Activated naive CD4-positive, alpha-beta T cell treated with anti-CD3 and anti-CD28 coated beads, Interleukin-2, amount 50 U/mL, for 16 hours (primary cell): ENCODE data around the gene MRPL28.
"Not testable (repeated sequence)": the region's sequence is repeated elsewhere in the genome, so short reads cannot be mapped to it uniquely, and the experiment has no call there.

ENCODE experiments used
- DNase-seq: peaks from one replicate; pipeline ENCODE4 v3.0.0-alpha.2; 2020

The MRPL28 gene

DNA sequence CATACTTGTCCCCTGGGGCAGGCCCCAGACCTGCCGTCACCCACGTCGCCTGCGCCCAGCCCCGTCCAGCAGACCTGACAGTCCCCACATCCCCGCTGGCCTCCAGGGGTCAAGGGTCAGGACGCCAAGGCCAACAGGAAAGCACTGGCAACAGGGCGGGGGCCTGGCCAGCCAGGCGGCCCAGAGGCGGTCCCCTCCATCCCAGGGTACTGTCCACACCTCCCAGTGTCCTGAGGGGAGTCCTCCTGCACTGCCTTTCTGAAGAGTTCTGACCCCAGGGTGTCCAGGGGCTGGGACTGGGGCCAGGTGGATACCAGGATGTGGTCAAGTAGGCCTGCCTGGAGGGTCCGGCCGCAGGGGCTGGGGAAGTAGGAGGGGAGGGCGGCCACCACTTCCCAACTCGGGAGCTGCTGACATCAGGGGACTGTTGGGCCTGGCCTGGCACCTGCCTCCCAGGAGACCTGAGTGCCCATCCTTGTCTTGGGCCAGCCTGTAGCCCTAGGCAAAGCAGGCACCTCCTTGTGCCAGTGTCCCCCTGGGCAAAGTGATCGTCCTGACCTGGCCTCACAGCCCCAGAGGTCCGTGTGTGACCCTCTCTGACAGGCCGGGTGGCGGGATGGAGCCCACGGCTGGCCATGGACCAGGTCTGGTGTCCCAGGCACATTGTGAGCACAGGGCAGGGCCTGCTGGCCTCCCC, 11.1 kb downstream of the MRPL28 start:
- DNase-seq = no peak

DNA sequence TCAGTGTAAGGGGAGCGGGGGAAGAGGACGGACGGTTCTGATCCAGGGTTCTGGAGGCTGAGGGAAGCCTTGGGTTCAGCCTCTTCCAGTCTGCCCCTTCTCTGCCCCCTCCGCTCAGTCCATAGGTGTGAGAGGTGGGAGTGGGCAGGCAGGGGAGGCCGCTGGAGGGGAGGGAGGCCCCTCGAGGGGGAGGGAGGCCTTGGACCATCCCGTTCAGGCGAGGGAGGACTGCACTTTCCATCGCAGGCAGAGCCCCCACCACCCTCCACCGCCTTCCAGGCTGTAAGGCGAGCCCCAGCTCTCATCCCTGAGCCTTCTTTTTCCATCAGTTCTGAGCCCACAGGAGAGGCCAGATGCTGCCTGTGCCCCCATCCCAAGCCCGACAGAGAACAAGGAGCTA, 13.6 kb downstream of the MRPL28 start:
- DNase-seq = no peak

DNA sequence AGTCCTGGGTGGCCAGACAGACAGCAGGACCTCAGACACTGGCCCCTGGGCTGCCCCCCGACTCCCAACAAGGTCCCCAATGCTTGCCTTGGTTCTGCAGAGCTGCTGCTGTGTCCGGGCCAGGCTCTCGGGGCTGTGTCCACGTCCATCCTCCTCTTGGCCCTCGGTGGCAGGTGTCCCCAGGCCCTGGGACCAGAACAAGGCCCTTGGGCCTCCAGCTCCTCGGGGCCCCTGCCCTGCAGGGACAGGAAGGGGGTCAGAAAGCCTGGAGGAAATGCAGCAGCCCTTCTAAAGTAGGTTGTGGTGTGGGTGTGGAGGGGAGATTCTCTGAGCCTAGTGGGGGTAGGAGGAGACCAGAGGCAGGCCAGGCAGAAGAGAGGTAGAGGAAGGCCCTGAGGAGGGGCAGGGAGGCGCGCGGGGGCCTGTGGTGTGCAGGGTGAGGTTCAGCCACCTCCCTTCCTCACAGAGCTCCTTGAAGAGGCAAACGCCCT, 15.3 kb downstream of the MRPL28 start:
- DNase-seq = no peak

DNA sequence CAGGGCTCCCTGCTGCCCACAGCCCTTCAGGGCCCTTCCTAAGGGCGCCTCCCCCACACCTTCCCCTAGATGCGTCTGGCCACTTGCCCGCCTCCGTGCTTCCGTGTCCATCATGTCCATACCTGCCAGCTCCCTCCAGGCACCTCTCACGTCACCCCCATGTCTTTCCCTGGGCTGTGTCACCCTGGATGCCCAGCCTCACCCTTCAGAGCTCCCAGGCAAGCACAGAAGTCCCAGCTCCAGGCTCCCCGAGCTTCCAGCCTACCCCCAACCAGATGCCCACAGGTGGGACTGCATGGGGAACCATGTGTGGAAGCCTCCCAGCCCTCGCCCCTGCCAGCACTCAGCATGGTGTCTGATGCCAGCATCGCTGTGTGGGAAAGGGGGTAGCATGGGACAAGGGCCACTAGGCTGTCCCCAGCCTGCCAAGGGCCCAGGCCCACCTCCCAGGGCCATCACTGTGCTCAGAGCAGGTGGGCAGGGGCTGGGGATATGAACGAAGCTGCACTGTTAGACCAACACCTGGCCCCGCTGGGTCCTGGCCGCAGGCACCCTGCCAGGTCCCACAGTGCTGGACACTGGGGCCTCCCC, 16.0 kb downstream of the MRPL28 start:
- DNase-seq = no peak

DNA sequence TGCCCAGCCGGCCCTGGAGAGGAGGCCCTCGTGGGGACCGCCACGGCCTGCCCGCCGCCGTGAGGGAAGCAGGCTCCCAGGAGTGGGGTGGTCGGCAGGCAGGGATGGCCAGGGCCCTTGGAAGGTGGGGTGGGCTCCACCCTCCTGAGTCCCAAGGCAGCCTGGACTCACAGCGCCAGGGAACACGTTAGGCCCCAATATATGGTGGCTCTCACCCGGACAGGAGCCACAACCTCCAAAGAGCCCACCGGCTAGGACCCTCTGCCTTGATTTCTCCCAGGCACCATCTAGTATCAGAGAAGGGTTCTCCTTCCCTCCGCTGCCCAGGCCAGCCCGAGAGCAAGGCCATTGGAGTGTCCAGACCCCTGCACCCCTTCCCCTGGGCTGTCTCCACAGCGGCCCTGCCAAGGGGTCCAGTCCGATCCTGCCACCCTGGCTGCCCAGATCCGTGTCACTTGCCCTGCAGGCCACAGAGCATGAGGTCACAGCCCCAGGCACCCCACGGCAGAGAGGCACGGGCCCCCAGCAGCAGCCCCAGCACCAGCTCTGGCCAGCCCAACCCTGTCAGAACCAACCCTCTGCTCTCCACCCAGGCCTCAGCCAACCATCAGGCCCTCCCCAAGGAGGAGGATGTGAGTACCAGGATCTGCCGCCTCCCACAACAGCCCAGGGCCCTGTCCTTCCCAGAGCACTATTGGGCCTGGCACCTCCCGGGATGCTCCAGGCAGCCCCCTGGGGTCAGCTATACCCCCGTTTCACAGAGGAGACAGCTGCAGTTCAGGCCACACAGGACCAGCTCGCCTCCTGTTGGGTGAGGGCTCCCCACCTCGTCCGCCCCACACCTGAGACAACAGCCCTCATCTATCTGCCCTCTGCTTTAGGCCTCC, 16.7 kb downstream of the MRPL28 start:
- no peak for DNase-seq

DNA sequence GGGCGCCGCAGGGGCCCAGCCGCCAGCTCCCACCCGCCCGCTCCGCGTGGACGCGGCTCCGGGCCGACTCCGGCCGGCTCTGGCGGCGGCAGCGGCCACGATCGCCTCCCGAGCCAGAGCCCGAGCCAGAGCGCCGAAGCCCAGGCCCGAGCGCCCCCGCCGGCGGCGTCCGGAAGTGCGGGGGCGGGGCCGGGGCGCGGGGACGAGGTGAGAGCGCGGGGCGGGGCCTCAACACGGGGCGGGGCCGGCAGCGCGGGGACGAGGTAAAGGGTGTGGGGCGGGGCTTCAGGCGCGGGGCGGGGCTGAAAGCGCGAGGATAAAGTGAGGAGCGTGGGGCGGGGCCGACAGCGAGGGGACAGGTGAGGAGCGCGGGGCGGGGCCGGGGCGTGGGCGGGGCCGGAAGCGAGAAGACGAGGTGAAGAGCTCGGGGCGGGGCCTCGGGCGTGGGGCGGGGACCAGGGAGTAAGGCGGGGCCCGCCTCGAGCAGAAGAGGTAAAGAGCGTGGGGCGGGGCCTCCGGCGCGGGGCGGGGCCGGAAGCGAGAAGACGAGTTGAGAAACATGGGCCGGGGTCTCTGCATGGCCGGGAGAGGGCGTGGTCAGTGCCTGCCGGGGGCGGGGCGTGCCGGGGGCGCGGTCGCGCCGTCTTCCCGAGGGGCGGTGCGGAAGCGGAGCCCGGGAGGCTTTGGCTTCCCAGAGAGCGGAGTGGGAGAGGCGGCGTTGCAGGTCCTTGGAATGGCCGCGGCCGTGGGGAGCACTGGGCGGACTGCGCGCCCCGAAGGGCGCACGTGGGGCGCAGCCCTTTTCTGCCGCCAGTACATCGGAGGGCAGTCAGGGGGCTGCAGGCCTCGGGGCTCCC, 17.6 kb downstream of the MRPL28 start, which contains the start of gene AXIN1:
TSS of gene AXIN1 (minus strand) at position 177 of the 857 bp plus-strand sequence. CDS start 5,698 bp downstream, outside the sequence.
- peak; percentile 100 for DNase-seq

DNA sequence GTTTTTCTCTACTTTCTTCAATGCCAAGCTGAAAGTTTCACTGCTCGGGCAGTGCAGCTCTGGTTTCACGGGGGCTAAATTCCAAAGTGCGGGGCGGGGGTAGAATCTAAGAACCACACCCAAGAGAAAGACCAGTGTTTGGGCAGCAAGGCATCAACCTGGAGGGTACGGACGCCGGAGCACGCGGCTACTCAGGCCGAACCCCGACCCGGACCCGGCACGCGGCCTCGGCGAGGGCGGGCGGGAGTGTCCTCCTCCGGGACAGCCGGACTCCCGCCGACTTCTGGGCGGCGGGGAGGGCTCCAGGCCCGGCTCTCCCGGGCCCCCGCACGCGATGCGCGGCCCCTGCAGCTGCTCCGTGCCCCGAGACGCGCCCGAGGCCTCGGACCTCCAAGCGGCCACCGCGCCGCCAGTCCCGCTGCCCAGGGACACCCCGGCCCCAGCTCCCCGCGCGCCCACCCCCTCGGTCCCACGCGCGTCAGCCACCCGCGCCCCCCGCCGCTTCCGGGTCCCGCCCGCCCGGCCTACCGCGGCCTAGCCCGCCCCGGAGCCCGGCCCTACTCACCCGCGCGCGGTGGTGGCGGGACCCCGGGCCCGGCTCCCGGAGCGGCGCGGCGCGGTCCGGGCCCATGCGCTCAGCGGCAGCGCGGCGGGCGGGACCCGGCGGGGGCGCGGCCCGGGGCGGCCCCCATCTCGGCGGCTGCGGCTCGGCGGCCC, 18.4 kb downstream of the MRPL28 start:
- peak; percentile 43 for DNase-seq

DNA sequence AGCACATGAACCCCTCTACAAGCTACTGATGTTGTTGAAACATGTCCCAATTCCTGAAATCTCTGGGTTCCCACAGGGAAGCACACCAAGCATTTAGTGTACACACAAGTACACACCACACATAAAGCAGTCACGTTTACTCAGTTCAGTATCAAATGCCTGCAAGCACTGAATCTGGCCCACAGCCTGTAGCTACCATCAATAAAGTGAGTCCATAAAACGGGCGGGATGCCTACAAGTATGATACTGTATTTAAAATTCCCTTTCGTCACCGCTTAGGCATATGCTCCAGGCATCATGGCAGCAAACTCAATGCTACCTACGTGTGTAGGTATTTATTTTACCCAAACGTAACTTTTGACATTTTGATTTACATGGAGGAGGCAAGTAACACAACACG, 20.1 kb downstream of the MRPL28 start:
- DNase-seq = no peak

DNA sequence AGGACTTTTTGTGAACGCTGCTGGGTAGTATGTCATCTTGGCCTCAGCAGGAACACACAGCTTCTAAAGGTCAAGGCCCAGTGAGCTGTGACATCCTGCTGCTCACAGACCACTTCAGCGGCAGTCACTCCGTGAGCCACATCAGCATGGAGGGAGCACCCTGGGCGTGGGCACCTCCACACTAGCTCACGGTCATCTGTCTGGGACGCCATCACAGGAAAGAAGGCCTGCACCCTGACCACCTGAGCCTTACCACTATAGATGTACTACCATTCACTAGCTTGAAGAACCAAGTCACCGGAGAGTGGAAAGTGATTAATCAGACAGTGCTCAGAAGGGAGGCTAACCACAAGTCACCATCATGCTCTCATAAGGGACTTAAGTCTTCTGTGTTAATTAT, 21.1 kb downstream of the MRPL28 start:
- no peak for DNase-seq

DNA sequence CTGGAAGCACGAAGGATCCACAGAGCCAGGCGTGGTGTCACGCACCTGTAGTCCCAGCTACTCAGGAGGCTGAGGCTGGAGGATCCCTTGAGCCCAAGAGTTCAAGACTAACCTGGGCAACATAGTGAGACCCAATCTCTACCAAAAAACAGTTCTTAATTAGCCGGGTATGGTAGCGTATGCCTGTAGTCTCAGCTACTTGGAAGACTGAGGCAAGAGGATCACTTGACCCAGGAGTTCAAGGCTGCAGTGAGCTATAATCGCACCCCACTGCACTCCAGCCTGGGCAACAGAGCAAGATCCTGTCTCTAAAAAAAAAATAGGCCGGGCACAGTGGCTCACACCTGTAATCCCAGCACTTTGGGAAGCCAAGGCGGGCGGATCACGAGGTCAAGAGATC, 21.8 kb downstream of the MRPL28 start:
- not testable (repeated sequence) for DNase-seq

DNA sequence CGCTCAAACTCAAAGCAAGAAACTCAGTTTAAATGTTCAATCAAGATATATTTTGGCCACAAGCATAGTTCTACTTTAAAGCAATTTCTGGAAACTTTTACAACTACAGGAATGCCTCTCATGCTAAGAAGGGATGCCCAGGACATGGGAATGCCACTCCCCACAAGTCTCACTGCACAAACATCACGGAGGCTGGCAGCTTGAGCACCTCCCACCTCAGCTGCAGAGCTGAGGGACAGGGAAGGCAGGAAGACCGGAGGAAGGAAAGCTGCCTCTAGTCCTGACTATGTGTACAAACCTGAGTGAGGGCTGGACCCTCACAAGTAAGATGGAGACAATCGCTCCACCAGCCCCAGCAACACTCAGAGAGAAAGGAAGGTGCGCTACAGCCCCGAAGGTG, 23.1 kb downstream of the MRPL28 start:
- no peak for DNase-seq

DNA sequence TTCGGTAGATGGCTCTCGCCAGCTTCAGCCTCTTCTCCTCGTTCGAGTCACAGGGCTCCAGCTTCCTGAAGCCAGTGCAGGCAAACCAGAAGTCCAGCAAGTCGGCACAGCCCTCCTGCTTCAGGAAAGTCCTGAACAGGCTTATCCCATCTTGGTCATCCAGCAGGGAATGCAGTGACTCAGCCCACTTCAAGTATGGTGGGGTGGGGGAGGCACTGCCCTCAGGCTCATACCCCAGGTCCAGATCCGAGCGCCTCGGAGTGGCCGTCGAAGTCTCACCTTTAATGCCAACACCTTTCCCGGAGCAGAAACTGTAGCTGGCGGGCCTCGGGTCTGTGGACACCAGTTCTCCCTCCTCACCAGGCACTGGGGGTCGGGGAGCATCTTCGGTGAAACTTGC, 23.8 kb downstream of the MRPL28 start:
- no peak for DNase-seq

DNA sequence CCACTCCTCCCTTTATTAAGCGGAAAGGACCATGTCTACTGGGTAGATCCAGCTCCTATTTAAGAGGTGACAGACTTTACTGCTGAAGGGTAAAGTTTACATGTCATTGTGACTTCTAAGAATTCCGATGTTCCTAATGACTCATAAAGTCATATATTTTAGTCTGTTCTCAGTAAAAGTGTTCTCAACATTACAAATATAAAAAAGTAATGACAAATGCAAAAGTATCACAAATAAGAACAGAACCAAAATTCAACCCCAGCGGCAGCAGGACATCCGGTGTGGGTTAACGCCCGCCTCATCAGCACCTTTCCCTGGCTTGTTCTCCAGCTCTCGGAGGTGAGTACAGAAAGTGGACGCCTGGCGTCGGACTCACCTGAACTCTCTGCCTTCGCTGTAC, 24.6 kb downstream of the MRPL28 start:
- DNase-seq = no peak

DNA sequence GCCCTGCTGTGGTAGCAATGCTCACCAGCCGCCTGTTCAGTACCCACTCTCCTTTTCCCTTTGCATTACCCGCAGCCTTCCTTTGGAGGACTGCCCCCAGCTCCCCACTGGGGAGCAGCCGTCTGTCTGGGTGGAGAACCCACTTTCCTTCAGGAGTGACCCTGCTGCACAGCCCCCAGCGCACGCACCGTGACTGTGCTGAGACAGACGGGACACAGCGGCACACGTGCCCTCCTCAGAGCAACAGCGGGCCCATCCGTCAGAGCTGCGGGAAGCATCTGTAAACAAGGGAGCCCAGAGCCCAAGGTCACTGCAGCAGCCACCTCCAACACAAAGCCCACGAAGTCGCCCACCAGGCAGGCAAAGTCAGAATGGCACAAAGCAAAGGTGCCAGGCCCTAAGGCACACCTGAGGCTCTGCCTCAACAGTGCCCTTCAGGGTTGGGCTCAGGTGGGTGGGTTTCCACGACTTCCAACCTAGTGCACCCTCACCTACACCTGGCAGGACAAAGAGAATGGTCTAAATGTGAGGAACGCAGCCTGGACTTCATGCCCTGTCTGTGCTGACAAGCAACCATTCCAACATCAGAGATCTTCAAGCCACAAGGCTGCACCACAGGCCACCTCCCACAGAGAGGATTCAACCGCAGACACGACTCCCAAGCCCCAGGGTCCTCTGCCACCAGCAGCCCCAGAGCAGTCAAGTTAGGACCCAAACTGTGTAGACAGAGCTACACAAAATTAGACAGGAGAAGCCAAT, 27.7 kb downstream of the MRPL28 start:
- no peak for DNase-seq

DNA sequence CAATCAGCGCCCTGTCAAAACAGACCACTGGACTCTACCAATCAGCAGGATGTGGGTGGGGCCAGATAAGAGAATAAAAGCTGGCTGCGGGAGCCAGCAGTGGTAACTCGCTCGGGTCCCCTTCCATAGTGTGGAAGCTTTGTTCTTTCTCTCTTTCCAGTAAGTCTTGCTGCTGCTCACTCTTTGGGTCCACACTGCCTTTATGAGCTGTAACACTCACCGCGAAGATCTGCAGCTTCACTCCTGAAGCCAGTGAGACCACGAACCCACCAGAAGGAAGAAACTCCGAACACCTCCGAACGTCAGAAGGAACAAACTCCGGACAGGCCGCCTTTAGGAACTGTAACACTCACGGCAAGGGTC, 28.4 kb downstream of the MRPL28 start:
- DNase-seq = not testable (repeated sequence)

DNA sequence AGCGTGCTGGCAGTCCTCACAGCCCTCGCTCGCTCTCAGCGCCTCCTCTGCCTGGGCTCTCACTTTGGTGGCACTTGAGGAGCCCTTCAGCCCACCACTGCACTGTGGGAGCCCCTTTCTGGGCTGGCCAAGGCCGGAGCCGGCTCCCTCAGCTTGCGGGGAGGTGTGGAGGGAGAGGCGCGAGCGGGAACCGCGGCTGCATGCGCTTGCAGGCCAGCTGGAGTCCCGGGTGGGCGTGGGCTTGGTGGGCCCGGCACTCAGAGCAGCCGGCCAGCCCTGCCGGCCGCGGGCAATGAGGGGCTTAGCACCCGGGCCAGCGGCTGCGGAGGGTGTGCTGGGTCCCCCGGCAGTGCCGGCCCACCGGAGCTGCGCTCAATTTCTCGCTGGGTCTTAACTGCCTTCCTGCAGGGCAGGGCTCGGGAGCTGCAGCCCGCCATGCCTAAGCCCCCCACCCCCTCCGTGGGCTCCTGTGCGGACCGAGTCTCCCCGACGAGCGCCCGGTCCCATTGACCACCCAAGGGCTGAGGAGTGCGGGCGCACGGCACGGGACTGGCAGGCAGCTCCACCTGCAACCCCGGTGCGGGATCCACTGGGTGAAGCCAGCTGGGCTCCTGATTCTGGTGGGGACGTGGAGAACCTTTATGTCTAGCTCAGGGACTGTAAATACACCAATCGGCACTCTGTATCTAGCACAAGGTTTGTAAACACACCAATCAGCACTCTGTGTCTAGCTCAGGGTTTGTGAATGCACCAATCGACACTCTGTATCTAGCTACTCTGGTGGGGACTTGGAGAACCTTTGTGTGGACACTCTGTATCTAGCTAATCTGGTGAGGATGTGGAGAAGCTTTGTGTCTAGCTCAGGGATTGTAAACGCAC, 29.0 kb downstream of the MRPL28 start:
- DNase-seq = not testable (repeated sequence)

DNA sequence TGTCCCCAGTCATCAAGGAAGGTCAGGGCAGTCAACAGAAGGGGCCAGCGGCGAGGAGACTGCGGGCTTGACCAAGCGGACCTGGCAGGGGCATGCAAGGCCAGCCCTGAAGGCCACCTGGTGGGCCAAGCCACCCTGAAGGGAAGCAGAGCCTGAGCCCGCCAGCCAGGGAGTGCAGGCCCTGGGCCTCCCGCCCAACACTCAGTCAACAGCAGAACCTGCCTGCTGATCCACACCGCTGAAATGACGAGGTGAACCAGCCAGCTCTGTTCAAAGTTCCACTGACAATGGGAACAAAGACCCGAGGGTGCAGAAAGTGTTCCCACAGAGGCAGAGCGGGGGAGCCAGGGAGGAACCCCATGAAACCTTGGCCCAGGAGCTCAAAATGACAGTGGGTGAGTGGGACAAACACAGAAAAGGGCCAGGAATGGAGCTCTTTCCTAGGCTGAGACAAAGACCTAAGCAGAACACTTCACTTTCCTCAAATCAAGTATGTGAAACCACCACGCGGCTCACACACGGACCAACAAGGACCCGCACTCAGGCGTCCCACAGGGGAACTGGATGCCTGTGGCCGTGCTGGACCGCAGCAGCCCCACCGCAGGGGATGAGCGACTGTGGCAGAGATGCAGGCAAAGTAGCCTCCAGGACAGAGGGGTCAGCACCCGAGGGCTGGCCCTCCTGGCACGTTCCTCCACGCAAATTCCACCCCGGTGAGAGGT, 29.8 kb downstream of the MRPL28 start:
- DNase-seq = no peak

DNA sequence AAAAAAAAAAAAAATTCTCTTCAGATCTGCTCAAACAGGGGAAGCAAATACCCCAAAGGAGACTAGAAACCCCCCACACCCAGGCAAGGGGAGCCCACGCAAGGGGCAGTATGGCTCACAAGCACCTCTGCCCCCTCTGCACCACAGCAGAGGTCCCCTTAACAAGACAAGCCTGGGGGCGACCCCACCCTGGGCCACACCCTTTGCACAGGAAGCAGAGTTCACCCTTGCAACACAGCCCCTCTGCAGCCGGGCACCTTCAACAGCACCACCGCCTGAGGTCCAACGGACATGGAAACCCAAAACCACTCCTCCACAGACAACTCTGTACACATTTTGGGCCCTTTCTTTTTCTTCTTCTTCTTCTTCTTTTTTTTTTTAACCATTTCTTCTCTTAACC, 30.7 kb downstream of the MRPL28 start:
- DNase-seq = no peak

DNA sequence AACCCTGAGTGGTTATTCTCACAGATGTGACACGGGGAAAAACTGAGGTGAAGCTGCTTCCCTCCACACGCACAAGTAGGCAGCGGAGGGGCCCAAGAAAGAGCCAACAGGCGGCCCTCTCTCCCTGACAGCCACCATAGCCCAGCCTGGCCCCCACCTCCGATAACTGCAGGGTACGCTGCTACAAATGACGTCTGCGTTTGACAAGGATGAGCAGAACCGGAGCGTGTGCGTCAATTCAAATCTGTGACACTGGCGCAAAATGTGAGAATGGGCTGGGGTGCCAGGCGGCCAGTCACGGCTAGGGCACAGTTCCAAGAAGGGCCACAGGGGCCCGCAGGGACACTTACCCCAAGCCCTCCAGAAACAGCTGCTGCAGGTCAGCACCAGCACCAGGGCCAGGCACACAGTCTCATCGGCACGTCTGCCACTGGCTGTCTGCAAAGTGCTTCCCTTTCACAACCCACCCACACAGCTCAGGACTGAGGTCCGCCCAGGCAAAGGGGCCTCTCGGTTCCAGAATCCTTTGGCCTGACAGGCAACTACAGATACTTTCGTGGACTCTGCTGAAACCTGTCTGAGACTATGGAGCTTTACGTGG, 32.3 kb downstream of the MRPL28 start:
- DNase-seq = no peak
